ENCODE data around the gene CLCN5. TPM values are rescaled to one million over a fixed set of nuclear protein-coding genes. Genes with fewer than 3 reads are reported as not detected.
A peak's percentile ranks its signal among the peaks of the same experiment; 100 is the strongest.

CLCN5 gene
- total RNA-seq, 1 donor from 2014 or later, result 4.2 TPM

DNA sequence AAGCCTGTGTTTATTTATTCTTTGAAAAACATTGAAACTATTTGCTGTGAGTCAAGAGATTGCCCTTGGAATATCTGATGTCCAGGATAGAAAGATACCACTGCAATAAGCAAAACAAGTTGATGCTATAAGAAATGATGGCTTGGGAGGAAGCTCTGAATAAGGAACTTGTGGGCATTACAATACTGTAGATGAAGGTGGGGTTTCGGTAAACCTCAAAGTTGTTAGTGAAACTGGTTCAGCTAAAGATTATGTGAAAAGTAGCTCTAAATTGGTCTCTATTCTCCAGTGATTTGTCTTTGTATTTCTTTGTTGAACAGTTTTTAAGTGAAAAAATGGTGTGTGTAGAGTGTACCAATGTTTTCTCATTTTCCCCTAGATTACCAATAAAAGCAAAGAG, 149.7 kb downstream of the CLCN5 start:
- H3K4me1 Mint-ChIP-seq, result peaks cover 29% of the 10 kb centered on the region
- peaks cover 2% of the 10 kb centered on the region for H3K36me3 Mint-ChIP-seq (ENCODE audit: low read depth)
- no peak overlapping the region for H3K4me3 Mint-ChIP-seq
- H3K27me3 Mint-ChIP-seq, result no peaks in the 10 kb centered on the region
- ATAC-seq (ENCODE audit: low read depth) (no peak), DNase-seq (no peak)
- no peaks in the 10 kb centered on the region for H3K9me3 Mint-ChIP-seq
- CTCF ChIA-PET, result no interaction called here
- H3K27ac Mint-ChIP-seq, result peak overlapping the region; percentile 60
- POLR2A ChIA-PET, result interaction anchor here (0.6 kb wide), 1 partner anchor 72 kb away, joined by 4 read pairs; no protein-coding TSS in a partner anchor
- intact Hi-C loops (cut with micrococcal nuclease), result no loop called here
- TF ChIP-seq, protein P1, sequence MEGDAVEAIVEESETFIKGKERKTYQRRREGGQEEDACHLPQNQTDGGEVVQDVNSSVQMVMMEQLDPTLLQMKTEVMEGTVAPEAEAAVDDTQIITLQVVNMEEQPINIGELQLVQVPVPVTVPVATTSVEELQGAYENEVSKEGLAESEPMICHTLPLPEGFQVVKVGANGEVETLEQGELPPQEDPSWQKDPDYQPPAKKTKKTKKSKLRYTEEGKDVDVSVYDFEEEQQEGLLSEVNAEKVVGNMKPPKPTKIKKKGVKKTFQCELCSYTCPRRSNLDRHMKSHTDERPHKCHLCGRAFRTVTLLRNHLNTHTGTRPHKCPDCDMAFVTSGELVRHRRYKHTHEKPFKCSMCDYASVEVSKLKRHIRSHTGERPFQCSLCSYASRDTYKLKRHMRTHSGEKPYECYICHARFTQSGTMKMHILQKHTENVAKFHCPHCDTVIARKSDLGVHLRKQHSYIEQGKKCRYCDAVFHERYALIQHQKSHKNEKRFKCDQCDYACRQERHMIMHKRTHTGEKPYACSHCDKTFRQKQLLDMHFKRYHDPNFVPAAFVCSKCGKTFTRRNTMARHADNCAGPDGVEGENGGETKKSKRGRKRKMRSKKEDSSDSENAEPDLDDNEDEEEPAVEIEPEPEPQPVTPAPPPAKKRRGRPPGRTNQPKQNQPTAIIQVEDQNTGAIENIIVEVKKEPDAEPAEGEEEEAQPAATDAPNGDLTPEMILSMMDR (IDR thresholded peaks at IDR 0.05), result no peak

DNA sequence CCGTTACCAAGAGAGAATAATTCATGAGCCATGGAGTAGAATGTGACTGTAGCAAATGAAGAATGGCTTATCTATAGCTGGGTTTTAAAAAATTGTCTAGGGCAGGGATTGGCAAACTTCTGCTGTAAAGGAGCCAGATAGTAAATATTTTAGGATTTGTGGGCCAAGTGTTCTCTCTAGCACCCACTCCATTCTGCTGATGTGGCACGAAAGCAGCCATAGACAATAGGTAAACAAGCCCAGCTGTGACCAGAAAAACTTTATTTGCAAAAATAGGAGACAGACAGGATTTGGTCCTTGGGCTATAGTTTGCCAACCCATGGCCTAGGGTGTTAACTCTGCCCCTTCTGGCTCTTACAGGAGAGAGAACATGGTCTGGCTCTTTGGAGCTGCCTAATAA, 151.2 kb downstream of the CLCN5 start:
- intact Hi-C loops (cut with micrococcal nuclease), result no loop called here
- ChIA-PET CTCF (no interaction called here), POLR2A (no interaction called here)
- no peaks in the 10 kb centered on the region for H3K27me3 Mint-ChIP-seq
- no peak overlapping the region for H3K4me3 Mint-ChIP-seq
- no peaks in the 10 kb centered on the region for H3K9me3 Mint-ChIP-seq
- peaks cover 2% of the 10 kb centered on the region for H3K36me3 Mint-ChIP-seq (ENCODE audit: low read depth)
- peaks cover 29% of the 10 kb centered on the region for H3K4me1 Mint-ChIP-seq
- DNase-seq (no peak), ATAC-seq (ENCODE audit: low read depth) (no peak)
- TF ChIP-seq, protein P1 (IDR thresholded peaks at IDR 0.05), result no peak
- H3K27ac Mint-ChIP-seq, result no peak overlapping the region

DNA sequence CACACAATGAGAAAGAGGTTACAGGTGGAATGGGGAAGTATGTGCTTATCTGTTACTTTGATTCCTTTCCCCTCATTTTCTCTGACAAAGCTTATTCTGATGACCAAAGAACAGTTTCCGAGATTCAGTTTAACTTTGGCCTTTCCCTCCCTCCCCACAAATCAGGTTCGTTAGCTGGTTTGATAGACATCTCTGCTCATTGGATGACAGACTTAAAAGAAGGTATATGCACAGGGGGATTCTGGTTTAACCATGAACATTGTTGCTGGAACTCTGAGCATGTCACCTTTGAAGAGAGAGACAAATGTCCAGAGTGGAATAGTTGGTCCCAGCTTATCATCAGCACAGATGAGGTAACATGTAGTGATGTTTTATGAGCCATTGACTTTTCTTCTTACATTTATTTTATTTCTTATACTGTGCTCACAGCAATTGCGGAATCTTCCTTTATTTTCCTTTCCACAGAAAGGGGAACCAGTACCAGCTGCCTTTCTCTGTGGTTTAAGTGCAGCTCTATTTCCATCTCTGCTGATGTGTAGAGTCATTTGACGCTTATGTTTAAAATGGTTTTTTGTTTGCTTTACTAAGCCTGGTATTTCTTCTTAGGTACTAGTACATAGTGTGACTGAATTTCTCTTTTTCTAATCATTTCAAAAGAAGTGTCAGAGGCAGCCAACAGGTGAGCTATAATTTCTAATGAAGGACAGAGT, 153.4 kb downstream of the CLCN5 start:
- Mint-ChIP-seq H3K27me3 (no peaks in the 10 kb centered on the region), H3K9me3 (no peaks in the 10 kb centered on the region), H3K27ac (peak overlapping the region; percentile 77), H3K4me1 (peaks cover 29% of the 10 kb centered on the region), H3K36me3 (ENCODE audit: low read depth) (peaks cover 2% of the 10 kb centered on the region), H3K4me3 (peak overlapping the region; percentile 25)
- ChIA-PET POLR2A (no interaction called here), CTCF (no interaction called here)
- ATAC-seq (ENCODE audit: low read depth), result peak; percentile 40
- DNase-seq, result no peak
- TF ChIP-seq, protein P1 (IDR thresholded peaks at IDR 0.05), result no peak
- intact Hi-C loops (cut with micrococcal nuclease), result loop anchor here (1.0 kb wide), 1 partner anchor 129 kb away; the partner anchor contains the start of gene CCNB3

DNA sequence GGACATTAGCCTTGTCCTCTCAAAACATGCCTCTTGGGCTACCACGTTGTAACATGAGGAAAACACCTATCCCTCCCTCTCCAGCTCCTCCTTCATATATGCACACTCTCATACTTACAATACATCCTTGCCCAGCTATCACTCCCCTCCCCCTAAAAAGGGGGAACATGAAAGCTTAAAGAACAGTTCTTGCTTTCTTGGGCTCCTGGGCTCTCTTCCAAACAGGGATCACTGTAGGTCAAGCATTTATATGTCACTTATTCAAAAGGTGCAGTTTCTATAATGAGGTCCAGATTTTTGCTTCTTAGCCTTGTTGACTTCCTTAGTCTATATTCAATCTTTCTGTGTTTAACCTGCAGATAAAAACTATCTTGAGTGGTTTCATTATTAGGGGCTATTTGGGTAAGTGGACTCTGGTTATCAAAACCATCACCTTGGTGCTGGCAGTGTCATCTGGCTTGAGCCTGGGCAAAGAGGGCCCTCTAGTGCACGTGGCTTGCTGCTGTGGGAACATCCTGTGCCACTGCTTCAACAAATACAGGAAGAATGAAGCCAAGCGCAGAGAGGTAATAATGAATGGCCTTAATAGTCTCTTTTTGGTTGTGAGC, 159.0 kb downstream of the CLCN5 start:
- Mint-ChIP-seq H3K27ac (no peak overlapping the region), H3K27me3 (no peaks in the 10 kb centered on the region), H3K36me3 (ENCODE audit: low read depth) (no peaks in the 10 kb centered on the region), H3K4me3 (no peak overlapping the region), H3K4me1 (peaks cover 9% of the 10 kb centered on the region), H3K9me3 (no peaks in the 10 kb centered on the region)
- intact Hi-C loops (cut with micrococcal nuclease), result loop anchor here (2.0 kb wide), 1 partner anchor 163 kb away; no protein-coding TSS in a partner anchor
- DNase-seq, result no peak
- TF ChIP-seq, protein P1 (IDR thresholded peaks at IDR 0.05), result no peak
- ChIA-PET CTCF (no interaction called here), POLR2A (no interaction called here)
- no peak for ATAC-seq (ENCODE audit: low read depth)

DNA sequence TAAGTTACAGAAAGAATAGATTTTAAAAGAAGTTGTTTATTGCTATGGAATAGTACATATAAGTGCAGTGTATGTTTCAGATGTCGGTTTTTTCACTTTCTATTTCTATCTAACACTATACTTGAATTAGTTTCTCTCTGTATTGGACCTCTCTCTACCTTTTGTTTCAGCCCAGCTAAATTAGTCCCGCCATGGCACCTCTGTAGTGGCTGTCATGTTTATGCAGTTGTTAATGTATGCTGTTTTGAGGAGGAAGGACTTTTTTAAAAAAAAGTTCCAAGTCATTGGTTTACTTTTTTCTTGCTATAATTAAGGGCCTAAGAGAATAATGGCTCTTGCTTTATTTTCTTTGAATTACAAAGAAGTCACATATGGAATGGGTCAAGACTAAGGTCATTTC, 160.3 kb downstream of the CLCN5 start:
- ChIA-PET CTCF (no interaction called here), POLR2A (no interaction called here)
- no peak overlapping the region for H3K4me3 Mint-ChIP-seq
- no peaks in the 10 kb centered on the region for H3K36me3 Mint-ChIP-seq (ENCODE audit: low read depth)
- no peak for DNase-seq
- intact Hi-C loops (cut with micrococcal nuclease), result no loop called here
- no peaks in the 10 kb centered on the region for H3K9me3 Mint-ChIP-seq
- ATAC-seq (ENCODE audit: low read depth), result no peak
- H3K4me1 Mint-ChIP-seq, result peaks cover 2% of the 10 kb centered on the region
- no peak overlapping the region for H3K27ac Mint-ChIP-seq
- H3K27me3 Mint-ChIP-seq, result no peaks in the 10 kb centered on the region
- TF ChIP-seq, protein P1 (IDR thresholded peaks at IDR 0.05), result no peak

Data from activated B cell treated with CpG ODN at 0.5 μM for 24 hours (primary cell).